Inflammatory macrophage (primary cell): ENCODE results near the gene CYP2D6.
A peak's percentile ranks its signal among the peaks of the same experiment; 100 is the strongest.

Experiments used
- DNase-seq, 2 donors: peaks; one replicate each; pipeline ENCODE4 v3.0.0-alpha.2; 2020 to 2022

The CYP2D6 gene

DNA sequence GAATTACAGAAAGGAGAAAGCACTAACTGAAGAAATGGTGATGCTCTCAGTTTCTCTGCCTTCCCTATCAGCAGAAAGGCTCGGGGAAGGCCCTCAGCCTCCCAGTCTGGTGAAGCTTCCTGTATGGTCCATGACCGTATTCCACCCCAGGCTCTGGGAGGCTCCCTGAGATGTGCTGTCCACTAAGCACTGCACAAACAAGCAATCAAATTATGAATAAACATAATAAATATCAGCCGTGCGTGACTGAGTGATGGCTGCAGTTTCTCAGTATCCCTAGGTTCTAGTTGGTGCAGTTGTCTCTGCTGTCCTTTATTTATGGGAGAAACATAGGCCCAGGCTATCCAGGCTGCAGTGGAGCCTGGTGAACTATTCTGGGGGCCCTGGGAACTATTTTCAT, 47.5 kb downstream of the CYP2D6 start:
- DNase-seq: no peak

DNA sequence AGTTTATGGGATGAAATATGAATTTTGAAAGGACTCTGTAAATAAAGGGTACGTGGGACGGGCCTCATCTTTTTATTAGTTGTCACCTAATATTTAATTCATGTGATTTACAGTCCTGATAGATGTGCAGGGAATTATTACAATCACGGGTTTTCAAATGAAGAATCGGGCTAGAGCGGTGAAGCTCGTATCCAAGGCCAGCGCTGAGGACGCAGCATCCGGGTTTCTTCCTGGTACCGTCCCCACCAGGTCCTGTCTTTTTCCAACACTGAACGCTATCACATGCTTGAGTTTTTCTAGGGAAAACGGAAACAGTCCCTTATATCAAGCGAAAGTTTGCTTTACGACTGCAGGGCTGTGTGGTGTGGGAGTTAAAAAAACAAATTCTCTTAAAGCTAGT, 50.3 kb downstream of the CYP2D6 start:
- peak; percentile 21 to 49 for DNase-seq

DNA sequence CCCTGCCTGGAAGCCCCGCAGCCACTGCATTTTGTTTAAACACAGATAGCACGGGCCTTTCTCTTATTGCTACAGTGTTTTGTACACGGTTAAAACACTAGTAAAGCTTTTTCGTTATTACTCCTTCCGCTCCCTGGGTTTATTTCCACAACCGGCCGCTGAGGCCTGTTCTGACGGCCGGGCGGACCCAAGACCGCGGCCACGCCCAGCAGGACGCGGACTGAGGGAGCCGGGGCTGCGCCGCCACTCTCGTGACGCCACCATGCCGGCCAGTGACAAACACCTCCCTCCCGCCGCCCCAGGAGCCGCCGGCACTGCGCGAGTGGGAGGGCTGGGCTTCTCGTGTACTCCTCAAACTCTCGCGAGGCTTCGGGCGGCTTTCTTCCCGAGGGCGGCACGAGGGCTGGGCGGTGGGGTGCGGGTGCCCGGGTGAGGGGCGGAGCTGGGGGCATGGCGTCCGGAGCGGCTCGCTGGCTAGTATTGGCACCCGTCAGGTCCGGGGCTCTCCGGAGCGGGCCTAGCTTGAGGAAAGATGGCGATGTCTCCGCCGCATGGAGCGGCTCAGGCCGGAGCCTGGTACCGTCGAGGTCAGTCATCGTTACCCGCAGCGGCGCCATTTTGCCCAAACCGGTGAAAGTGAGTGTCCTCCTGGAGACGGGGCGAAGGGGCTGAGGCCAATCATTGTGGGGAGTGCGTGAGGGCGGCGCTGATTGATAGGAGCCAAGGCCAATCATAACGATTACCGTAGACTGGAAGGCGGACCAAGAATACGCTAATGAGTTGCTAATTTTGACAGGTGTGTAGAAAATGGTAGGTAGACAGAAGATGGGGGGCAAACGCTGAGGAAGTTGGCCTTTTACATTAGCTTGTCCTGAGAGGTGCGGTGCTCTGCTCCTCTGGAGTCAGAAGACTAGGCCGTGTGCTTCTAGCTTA, 51.0 kb downstream of the CYP2D6 start, which contains the start of gene SMDT1:
TSS of gene SMDT1 (plus strand) at position 382 of the 933 bp plus-strand sequence. CDS start at position 451, 69 bp downstream.
- peak; percentile 99 for DNase-seq

DNA sequence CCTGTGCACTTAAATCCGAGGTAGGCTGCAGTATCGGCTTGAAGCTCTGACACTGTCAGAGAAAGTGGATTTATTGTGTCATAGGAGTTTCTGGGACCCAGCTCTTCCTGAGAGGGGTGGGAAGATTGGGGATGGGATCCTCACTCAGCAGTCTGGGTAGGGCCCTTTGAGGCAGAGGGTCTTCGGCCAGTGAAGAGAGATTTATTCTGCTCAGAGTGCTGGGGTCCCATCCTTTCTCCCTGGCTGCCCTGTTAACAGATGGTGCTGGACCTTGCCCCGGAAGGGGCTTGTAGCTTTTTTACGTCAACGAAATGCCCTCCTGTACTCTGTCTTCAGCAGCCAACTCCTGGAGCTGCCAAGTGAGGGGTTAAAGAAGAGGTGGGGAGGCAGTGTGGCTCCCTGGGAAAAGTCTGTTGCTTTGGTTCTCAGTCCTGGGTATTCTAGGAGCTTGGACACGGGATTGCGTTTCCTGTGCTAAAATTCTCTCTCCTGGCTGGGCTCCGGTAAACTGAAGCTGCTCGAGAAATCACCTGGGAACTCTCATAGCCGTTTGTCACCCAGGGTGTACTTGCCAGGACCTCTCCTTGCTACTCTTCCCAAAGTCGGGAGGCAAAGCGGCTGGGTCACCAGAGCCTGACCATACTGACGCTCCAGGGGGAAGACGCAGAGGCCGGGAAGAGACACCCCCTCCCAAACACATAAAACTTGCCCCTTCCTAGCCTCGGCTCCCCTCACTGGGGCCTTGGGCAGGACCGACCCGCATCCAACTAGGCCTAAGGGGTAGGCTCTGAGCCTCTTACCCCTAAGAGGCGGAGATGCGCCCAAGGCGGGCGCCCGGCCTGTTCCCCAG, 51.9 kb downstream of the CYP2D6 start:
- no peak for DNase-seq

DNA sequence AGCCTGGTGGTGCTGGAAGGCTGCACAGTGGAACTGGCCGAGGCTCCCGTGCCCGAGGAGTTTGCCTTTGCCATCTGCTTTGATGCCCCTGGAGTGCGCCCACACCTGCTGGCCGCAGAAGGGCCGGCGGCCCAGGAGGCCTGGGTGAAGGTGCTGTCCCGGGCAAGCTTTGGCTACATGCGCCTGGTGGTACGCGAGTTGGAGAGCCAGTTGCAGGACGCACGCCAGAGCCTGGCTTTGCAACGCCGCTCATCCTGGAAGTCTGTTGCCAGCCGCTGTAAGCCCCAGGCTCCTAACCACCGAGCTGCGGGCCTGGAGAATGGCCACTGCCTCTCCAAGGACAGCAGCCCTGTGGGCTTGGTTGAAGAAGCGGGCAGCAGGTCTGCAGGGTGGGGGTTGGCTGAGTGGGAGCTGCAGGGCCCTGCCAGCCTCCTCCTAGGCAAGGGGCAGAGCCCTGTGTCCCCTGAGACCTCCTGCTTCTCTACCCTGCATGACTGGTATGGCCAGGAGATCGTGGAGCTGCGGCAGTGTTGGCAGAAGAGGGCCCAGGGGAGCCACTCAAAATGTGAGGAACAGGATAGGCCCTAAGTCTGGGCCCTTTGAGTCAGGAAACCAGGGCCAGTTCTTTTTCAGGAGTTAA, 53.0 kb downstream of the CYP2D6 start:
- no peak for DNase-seq

DNA sequence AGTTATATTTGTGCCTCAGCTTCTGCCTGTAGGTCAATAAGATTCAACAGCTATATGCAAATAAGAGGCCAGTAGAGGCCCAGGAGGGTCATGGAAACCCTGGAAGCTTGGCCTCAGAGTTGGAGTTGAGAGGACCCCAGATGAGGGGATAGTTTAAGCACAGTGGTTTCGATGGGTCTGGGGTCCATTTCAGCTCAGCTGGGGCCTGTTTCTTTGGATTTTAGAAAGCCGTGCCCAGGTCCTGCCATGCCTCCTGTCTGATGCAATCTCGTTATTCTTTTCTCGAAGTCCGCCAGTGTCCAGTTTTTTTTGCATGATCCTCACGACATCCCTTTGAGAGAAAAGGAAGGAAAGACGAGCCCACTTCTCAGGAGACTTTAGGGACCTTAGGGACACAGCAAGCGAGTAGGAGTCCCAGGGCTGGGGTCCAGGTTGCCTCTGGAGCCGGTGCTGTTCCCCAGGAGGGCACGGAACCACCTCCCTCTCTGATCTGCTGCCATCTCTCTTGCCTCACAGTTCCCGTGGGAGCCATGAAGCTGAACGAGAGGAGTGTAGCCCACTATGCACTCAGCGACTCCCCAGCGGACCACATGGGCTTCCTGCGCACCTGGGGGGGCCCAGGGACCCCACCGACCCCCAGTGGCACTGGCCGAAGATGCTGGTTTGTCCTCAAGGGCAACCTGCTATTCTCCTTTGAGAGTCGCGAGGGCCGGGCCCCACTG, 53.7 kb downstream of the CYP2D6 start:
- no peak for DNase-seq
